GM21423 (cell line): ENCODE results near the gene GRAMD2A.

ENCODE experiments used
- ATAC-seq: cut with Tn5 transposase; IDR thresholded peaks from one replicate; pipeline ENCODE4 v1.9.1; 2021; ENCODE audit warnings: mild to moderate bottlenecking, moderate library complexity; ENCODE audit not compliant: unreplicated experiment

Gene GRAMD2A

GRCh38 chr15:72197460-72198355 is at the start of gene GRAMD2A:
Gene GRAMD2A (minus strand): TSS chr15:72197787.
- ATAC-seq: no peak

- ATAC-seq: no peak
These were observed 45.3 kb upstream of the GRAMD2A start for GRCh38 chr15:72242775-72243370.

GRCh38 chr15:72239652-72240051 is 42.1 kb upstream of the GRAMD2A start:
- ATAC-seq: no peak

GRCh38 chr15:72238586-72238985 is 41.0 kb upstream of the GRAMD2A start:
- no peak for ATAC-seq

- ATAC-seq: no peak
These were observed 40.3 kb upstream of the GRAMD2A start for GRCh38 chr15:72237853-72238224.

- peak; percentile 80 for ATAC-seq
These were observed 39.7 kb upstream of the GRAMD2A start for GRCh38 chr15:72237029-72237852.

- no peak for ATAC-seq
These were observed 38.9 kb upstream of the GRAMD2A start for GRCh38 chr15:72236381-72237003.

- ATAC-seq: no peak
These were observed 37.7 kb upstream of the GRAMD2A start for GRCh38 chr15:72235298-72235697.

GRCh38 chr15:72233769-72234168 is 36.2 kb upstream of the GRAMD2A start:
- ATAC-seq: no peak

GRCh38 chr15:72231833-72232478 is 34.4 kb upstream of the GRAMD2A start:
- no peak for ATAC-seq

GRCh38 chr15:72231066-72231832 is 33.7 kb upstream of the GRAMD2A start, which contains the start of gene PKM:
Gene PKM (minus strand): TSS chr15:72231190. CDS start chr15:72219097, 12,093 bp downstream.
- ATAC-seq: peak; percentile 38

GRCh38 chr15:72230197-72231065 is 32.8 kb upstream of the GRAMD2A start:
- peak; percentile 11 for ATAC-seq

- no peak for ATAC-seq
These were observed 32.3 kb upstream of the GRAMD2A start for GRCh38 chr15:72229947-72230196.

GRCh38 chr15:72229076-72229946 is 31.7 kb upstream of the GRAMD2A start:
- ATAC-seq: no peak

- ATAC-seq: no peak
These were observed 30.1 kb upstream of the GRAMD2A start for GRCh38 chr15:72227720-72228119.

- ATAC-seq: no peak
These were observed 29.6 kb upstream of the GRAMD2A start for GRCh38 chr15:72227192-72227586.

GRCh38 chr15:72223278-72223677 is 25.7 kb upstream of the GRAMD2A start:
- no peak for ATAC-seq

- ATAC-seq: no peak
These were observed 24.8 kb upstream of the GRAMD2A start for GRCh38 chr15:72222393-72222792.
